ENCODE measurements around the gene TYMS. TPM values are rescaled to one million over a fixed set of nuclear protein-coding genes. Genes with fewer than 3 reads are reported as not detected.

TYMS gene
- total and polyA plus RNA-seq, 10 of the 15 experiments (the other 5 are each of a cell fraction or from before 2014, with no cell fraction given) = 34.8 to 524 (median 219) TPM

DNA sequence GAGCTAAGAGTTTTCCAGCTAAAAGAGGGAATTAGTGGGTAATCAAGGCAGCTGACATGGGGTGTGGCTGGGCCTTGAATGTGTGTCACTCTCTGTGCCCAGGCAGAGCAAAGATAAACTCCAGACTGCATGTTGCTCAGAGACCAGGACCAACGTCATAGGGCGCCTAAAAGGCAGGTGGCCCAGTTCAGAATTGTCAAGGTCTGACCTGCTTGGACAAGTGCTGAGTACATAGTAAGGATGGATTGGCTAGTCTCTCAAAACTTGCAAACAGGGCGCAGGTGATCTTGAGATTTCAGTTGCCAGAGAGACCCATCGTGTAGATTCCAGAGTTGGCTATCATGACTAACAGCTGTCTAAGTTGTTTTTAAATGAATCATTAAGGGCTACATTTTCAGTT, 41.7 kb upstream of the TYMS start:
- CTCF ChIA-PET = interaction anchor here (0.7 to 2.5 kb wide), 20 partner anchors 8 to 502 kb away, joined by 3 to 13 read pairs (median 4); no protein-coding TSS in a partner anchor
- no peaks in the 10 kb centered on the region for H4K20me1 ChIP-seq (ENCODE audit: control insufficient read depth, insufficient read depth)
- POLR2A ChIA-PET = no interaction called here
- RAD21 ChIA-PET (ENCODE audit: unreplicated experiment) = interaction anchor here (0.6 to 1.9 kb wide), 9 partner anchors 9 to 430 kb away, joined by 3 to 10 read pairs (median 3); no protein-coding TSS in a partner anchor
- intact Hi-C loops (cut with micrococcal nuclease; ENCODE audit: unreplicated experiment) = loop anchor here (5.0 kb wide), 3 partner anchors 118 to 348 kb away; partner anchors contain the start of gene THOC1
- TF ChIP-seq CHD4 (IDR thresholded peaks at IDR 0.05) = no peak
- TF ChIP-seq, protein P1, sequence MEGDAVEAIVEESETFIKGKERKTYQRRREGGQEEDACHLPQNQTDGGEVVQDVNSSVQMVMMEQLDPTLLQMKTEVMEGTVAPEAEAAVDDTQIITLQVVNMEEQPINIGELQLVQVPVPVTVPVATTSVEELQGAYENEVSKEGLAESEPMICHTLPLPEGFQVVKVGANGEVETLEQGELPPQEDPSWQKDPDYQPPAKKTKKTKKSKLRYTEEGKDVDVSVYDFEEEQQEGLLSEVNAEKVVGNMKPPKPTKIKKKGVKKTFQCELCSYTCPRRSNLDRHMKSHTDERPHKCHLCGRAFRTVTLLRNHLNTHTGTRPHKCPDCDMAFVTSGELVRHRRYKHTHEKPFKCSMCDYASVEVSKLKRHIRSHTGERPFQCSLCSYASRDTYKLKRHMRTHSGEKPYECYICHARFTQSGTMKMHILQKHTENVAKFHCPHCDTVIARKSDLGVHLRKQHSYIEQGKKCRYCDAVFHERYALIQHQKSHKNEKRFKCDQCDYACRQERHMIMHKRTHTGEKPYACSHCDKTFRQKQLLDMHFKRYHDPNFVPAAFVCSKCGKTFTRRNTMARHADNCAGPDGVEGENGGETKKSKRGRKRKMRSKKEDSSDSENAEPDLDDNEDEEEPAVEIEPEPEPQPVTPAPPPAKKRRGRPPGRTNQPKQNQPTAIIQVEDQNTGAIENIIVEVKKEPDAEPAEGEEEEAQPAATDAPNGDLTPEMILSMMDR (IDR thresholded peaks at IDR 0.05 in 2 of 3, conservative IDR thresholded peaks at IDR 0.05 in 1 of 3; ENCODE audit: control insufficient read depth in 2 of 3, extremely low read depth in 1 of 3, insufficient read depth in 1 of 3, low read depth in 3 of 3, low read length in 3 of 3) = no peak
- TF ChIP-seq POLR2AphosphoS5 (IDR thresholded peaks at IDR 0.05; ENCODE audit: low read length) = no peak
- no peak for TF ChIP-seq CREB1 (IDR thresholded peaks at IDR 0.05; ENCODE audit: low read depth)
- no peak for TF ChIP-seq ZBTB40 (IDR thresholded peaks at IDR 0.05; ENCODE audit: borderline replicate concordance)
- TF ChIP-seq, protein P2, sequence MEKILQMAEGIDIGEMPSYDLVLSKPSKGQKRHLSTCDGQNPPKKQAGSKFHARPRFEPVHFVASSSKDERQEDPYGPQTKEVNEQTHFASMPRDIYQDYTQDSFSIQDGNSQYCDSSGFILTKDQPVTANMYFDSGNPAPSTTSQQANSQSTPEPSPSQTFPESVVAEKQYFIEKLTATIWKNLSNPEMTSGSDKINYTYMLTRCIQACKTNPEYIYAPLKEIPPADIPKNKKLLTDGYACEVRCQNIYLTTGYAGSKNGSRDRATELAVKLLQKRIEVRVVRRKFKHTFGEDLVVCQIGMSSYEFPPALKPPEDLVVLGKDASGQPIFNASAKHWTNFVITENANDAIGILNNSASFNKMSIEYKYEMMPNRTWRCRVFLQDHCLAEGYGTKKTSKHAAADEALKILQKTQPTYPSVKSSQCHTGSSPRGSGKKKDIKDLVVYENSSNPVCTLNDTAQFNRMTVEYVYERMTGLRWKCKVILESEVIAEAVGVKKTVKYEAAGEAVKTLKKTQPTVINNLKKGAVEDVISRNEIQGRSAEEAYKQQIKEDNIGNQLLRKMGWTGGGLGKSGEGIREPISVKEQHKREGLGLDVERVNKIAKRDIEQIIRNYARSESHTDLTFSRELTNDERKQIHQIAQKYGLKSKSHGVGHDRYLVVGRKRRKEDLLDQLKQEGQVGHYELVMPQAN (conservative IDR thresholded peaks at IDR 0.05) = no peak
- no peaks in the 10 kb centered on the region for H3K36me3 ChIP-seq (ENCODE audit: control insufficient read depth in 2 of 2, insufficient read depth in 2 of 2, low read length in 1 of 2)
- SMC1A ChIA-PET (ENCODE audit: uncharacterized antibody, unreplicated experiment) = interaction anchor here (0.8 to 2.9 kb wide), 6 partner anchors 9 to 456 kb away, joined by 3 to 17 read pairs (median 4); no protein-coding TSS in a partner anchor
- 26% methylated on average over 4 of the region's 4 CpGs for WGBS (ENCODE audit: insufficient coverage, insufficient replicate concordance, low lambda C conversion rate, missing lambda C conversion rate)
- H3K27ac ChIP-seq (ENCODE audit: control insufficient read depth, insufficient read depth) = no peak overlapping the region
- H3K4me1 ChIP-seq (ENCODE audit: control insufficient read depth, insufficient read depth, low read length) = no peaks in the 10 kb centered on the region
- ATAC-seq (no peak), FAIRE-seq (no peak), DNase-seq (ENCODE audit: low read depth, low spot score) (no peak)
- H2AFZ ChIP-seq (ENCODE audit: control insufficient read depth, low read depth, low read length) = no peak overlapping the region
- no peak overlapping the region for H3K4me2 ChIP-seq (ENCODE audit: control insufficient read depth, insufficient read depth)
- BruUV-seq (replicated peaks) = no TSS peak
- no peaks in the 10 kb centered on the region for H3K27me3 ChIP-seq (replicated peaks in 1 of 2; ENCODE audit: control insufficient read depth in 2 of 2, insufficient read depth in 2 of 2, low read length in 1 of 2)
- H3K9ac ChIP-seq (ENCODE audit: control insufficient read depth, insufficient read depth, low read length) = no peak overlapping the region
- H3K4me3 ChIP-seq = no peak overlapping the region
- H3K9me3 ChIP-seq (replicated peaks; ENCODE audit: control insufficient read depth, insufficient read depth, low read length) = no peaks in the 10 kb centered on the region
- H3K79me2 ChIP-seq (ENCODE audit: control insufficient read depth, insufficient read depth, low read length) = no peaks in the 10 kb centered on the region
- in situ Hi-C loops (cut with MboI) = loop anchor here (10.0 kb wide), 1 partner anchor 331 kb away; no protein-coding TSS in a partner anchor

Measured in GM12878 (cell line).